Adrenal gland (tissue), 12 donors: ENCODE measurements around the gene DUSP22. TPM values are rescaled to one million over a fixed set of nuclear protein-coding genes. Genes with fewer than 3 reads are reported as not detected.

Source experiments
- DNase-seq, 7 donors: peaks; one replicate each; pipeline ENCODE4 v3.0.0-alpha.2; 2019 to 2020
- H3K27ac ChIP-seq, 5 donors: fragments of 200-600 bp; sonication (generic) in 4 of 5; 1 replicate in 3 of 5; 2 replicates in 2 of 5; pipeline versions ENCODE4 v1.5.1 to v1.8.0; 2016 to 2020; ENCODE audit warnings: mild to moderate bottlenecking in 1 of 5
- H3K27me3 ChIP-seq: fragments of 200-600 bp; 2 replicates; pipeline ENCODE4 v1.8.0; 2021
- H3K36me3 ChIP-seq, 2 donors: fragments of 200-600 bp; replicated peaks in 1 of 2; 1 replicate in 1 of 2; 2 replicates in 1 of 2; pipeline versions ENCODE4 v1.5.1 to v1.8.0; 2018 to 2022
- H3K4me1 ChIP-seq, 2 donors: fragments of 200-600 bp; replicated peaks in 1 of 2; 1 replicate in 1 of 2; 2 replicates in 1 of 2; pipeline versions ENCODE4 v1.5.1 to v1.8.0; 2018 to 2021
- H3K4me3 ChIP-seq, 4 donors: fragments of 200-600 bp; sonication (generic) in 3 of 4; one replicate each; pipeline ENCODE4 v1.5.1; 2016 to 2018
- H3K9me3 ChIP-seq, 3 donors: fragments of 200-600 bp; sonication (generic) in 1 of 3; replicated peaks in 1 of 3; 1 replicate in 2 of 3; 2 replicates in 1 of 3; pipeline versions ENCODE4 v1.5.1 to v1.8.0; 2016 to 2021
- POLR2A ChIP-seq, 2 donors: fragments of 450-650 bp; IDR thresholded peaks; one replicate each; pipeline ENCODE4 v1.6.1; 2017; ENCODE audit warnings: antibody characterized with exemption in 2 of 2, mild to moderate bottlenecking in 2 of 2, moderate library complexity in 1 of 2
- WGBS, 4 donors: extraction: QIAGEN DNeasy Blood & Tissue Kit in 2 of 4; methylation state at CpG; one replicate each; pipeline versions ENCODE4 v1.1.5 to v1.1.7; 2013 to 2017; 5-methylcytosine and 5-hydroxymethylcytosine counted together
- intact Hi-C, 2 donors: fragments of 100-400 bp; cut with DNase I; formaldehyde crosslinking; loops; one replicate each; pipeline versions ENCODE4 v1.14.1 to v1.15.0; 2022 to 2023
- polyA plus RNA-seq, 3 donors: library from polyadenylated mRNA; stranded (reverse); fragments of 200-250 nt in 2 of 3; fragments of 350-450 nt in 1 of 3; fragmentation: Illumina TruSeq in 1 of 3; extraction: RNeasy Lipid Tissue Mini Kit (QIAGEN cat#74804) in 1 of 3; gene quantifications; one replicate each; pipeline ENCODE4 v1.2.3, GENCODE V29; 2013 to 2014
- total RNA-seq, 9 donors: library from RNA; depleted of rRNA in 4 of 9; stranded (reverse); fragments of >200 nt in 4 of 9; fragments of 120-200 nt in 1 of 9; fragmentation: NEBNext Ultra II Directional in 1 of 9; extraction: Animal tissue kit (Norgen Biotek cat#: 25700) in 1 of 9; gene quantifications; one replicate each; pipeline versions ENCODE4 v1.1.0 to v1.2.4, GENCODE V29; 2013 to 2023
- TF ChIP-seq, protein P1 (sequence below), 6 experiments: fragments of 450-650 bp in 4 of 6; fragments of 200-600 bp in 2 of 6; sonication (generic) in 1 of 6; IDR thresholded peaks; 1 replicate in 5 of 6; 2 replicates in 1 of 6; pipeline versions ENCODE4 v1.5.1 to v1.8.0; 2016 to 2021; ENCODE audit warnings: antibody characterized with exemption in 6 of 6, mild to moderate bottlenecking in 2 of 6, moderate library complexity in 1 of 6
- donor health status: healthy with polysubstance abuse.
- donor health status: Bipolar disorder and iron deficiency.
- donor health status: DM: yes; HTN: yes; CAD: no.
- donor health status: DM: no; HTN: no; CAD: no.
- donor health status: DM: no; HTN: no; CAD: no.
- donor health status: DM: yes; HTN: yes; CAD: no.

DUSP22 gene
- total and polyA plus RNA-seq, 12 donors = 16.7 to 39.3 (median 25.9) TPM

DNA sequence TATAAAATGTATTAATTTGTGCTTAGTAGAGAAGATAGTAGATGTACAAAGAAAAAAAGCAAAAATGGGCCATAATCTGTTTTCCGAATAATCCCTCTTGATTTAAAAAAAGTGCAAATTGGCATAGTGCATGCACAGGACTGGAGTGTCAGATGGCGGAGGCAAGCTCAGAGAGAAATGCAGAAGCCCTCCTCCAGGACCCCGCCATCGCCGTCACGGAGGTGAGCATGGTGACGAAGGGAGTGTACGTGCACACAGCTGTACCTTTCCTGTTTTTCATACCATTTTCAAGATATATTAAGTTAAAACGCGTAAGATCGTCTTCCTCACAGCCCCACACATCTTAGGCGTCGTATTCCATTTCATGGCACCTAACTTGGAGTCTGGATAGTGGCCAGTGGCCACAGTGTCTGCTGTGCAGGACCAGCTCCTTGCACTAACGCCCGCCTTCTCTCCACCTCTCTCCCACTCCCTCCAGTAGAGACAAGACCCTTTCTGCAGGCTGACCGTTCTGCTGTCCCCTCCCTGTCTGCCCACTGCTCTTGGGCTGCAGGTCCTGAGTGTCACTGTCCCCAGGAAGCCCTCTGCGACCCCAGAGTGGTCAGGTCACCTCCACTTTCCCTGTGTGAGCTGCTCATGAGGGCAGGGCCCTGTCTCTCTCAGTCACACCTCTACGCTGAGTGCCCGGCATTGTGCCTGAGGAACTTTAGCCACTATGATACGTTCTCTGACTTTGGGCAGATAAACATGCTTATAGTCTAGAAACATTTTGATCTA is 9.8 kb downstream of the DUSP22 start:
- Histone ChIP-seq H3K4me1 (peaks cover 3 to 8% of the 10 kb centered on the region in 2 donors), H3K36me3 (no peaks in the 10 kb centered on the region), H3K27ac (no peak overlapping the region), H3K27me3 (no peaks in the 10 kb centered on the region), H3K9me3 (no peaks in the 10 kb centered on the region), H3K4me3 (no peak overlapping the region)
- no peak for DNase-seq
- intact Hi-C loops = no loop called here
- 86 to 89% (median 88%) methylated on average over 20 of the region's 20 CpGs for WGBS, 4 donors
- TF ChIP-seq POLR2A (IDR thresholded peaks at IDR 0.05) = no peak
- TF ChIP-seq, protein P1, sequence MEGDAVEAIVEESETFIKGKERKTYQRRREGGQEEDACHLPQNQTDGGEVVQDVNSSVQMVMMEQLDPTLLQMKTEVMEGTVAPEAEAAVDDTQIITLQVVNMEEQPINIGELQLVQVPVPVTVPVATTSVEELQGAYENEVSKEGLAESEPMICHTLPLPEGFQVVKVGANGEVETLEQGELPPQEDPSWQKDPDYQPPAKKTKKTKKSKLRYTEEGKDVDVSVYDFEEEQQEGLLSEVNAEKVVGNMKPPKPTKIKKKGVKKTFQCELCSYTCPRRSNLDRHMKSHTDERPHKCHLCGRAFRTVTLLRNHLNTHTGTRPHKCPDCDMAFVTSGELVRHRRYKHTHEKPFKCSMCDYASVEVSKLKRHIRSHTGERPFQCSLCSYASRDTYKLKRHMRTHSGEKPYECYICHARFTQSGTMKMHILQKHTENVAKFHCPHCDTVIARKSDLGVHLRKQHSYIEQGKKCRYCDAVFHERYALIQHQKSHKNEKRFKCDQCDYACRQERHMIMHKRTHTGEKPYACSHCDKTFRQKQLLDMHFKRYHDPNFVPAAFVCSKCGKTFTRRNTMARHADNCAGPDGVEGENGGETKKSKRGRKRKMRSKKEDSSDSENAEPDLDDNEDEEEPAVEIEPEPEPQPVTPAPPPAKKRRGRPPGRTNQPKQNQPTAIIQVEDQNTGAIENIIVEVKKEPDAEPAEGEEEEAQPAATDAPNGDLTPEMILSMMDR (IDR thresholded peaks at IDR 0.05) = no peak

DNA sequence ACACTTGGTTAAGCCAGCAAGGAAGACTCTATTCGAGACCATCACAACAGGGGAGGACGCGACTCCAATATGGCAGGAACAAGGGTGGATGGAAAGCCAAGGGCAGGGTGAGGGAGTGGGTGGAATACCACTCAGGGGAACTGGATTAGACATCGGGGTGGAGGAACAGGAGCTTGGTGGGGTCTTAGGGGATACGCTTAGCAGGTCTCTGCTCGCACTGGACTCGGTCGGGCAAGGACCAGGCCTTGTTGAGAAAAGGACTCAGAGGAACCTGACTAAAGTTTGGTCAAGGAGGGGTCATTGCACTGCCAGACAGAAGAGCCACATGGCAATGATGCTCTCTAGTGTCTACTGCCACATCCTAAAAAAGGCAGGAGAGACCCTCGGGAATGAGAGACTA is 10.5 kb downstream of the DUSP22 start:
- no peak for DNase-seq
- Histone ChIP-seq H3K36me3 (no peaks in the 10 kb centered on the region), H3K4me3 (no peak overlapping the region), H3K4me1 (peaks cover 3 to 7% of the 10 kb centered on the region in 2 donors), H3K9me3 (no peaks in the 10 kb centered on the region), H3K27me3 (no peaks in the 10 kb centered on the region), H3K27ac (no peak overlapping the region)
- TF ChIP-seq, protein P1 (IDR thresholded peaks at IDR 0.05) = no peak
- TF ChIP-seq POLR2A (IDR thresholded peaks at IDR 0.05) = no peak
- intact Hi-C loops = no loop called here
- WGBS, 4 donors = 84 to 91% (median 87%) methylated on average over 9 of the region's 9 CpGs

DNA sequence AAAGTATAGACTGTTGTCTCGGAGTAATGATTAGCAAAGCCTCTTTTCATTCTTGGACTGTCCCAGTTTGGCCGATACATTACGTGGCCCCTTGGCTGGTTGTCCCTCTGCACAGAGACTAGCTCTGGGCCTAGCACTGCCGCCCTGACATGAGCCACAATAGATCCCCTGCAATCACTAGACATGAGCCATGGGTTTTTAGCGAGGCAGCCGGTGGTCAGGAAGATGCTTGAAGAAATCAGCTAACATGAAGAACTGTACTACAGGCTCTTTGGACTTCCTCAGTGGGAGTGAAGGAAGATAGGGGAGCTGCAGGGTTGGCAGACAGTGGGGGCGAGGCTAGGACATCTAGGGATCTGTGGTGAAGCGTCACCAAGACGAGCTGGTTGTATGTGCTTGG is 11.0 kb downstream of the DUSP22 start:
- no peaks in the 10 kb centered on the region for H3K9me3 ChIP-seq
- no peak overlapping the region for H3K27ac ChIP-seq
- no peak for DNase-seq
- H3K27me3 ChIP-seq = no peaks in the 10 kb centered on the region
- TF ChIP-seq, protein P1 (IDR thresholded peaks at IDR 0.05) = no peak
- TF ChIP-seq POLR2A (IDR thresholded peaks at IDR 0.05) = no peak
- H3K4me3 ChIP-seq = no peak overlapping the region
- intact Hi-C loops = no loop called here
- H3K36me3 ChIP-seq = no peaks in the 10 kb centered on the region
- peaks cover 3 to 7% of the 10 kb centered on the region in 2 donors for H3K4me1 ChIP-seq
- WGBS, 4 donors = 85 to 91% (median 88%) methylated on average over 9 of the region's 9 CpGs

DNA sequence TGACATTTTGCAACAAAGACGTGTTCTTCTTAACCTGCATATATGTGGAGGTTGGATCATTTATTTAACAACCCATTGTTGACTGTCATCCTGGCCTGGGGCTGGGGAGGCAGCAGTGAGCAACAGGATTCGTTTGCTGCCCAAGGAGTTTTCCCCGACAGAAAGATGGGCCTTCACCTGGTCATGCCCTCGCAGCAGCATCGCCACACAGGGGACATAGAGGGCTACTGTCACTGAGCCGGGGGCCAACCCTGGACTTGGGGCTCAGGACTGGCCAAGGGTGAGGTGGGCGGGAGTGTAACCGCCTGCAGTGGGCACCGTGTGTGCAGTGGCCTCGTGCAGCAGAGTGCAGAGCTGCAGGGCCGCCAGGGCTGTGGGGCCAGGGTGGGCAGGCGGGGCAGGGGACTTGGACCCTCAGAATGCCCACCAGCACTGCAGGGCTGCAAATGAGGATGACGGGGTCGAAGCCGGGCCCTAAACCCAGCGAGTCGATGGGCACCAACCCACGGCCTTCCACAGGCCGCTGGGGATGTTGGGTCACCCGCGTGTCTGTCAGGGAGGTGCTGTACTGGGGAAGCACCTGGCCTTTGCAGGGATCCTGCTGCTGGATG is 11.8 kb downstream of the DUSP22 start:
- H3K36me3 ChIP-seq = no peaks in the 10 kb centered on the region
- peaks cover 3 to 7% of the 10 kb centered on the region in 2 donors for H3K4me1 ChIP-seq
- WGBS, 4 donors = 78 to 90% (median 88%) methylated on average over 18 to 21 of the region's 21 CpGs
- TF ChIP-seq, protein P1 (IDR thresholded peaks at IDR 0.05) = no peak
- no peak for TF ChIP-seq POLR2A (IDR thresholded peaks at IDR 0.05)
- H3K9me3 ChIP-seq = no peaks in the 10 kb centered on the region
- no peak for DNase-seq
- no peak overlapping the region for H3K4me3 ChIP-seq
- H3K27me3 ChIP-seq = no peaks in the 10 kb centered on the region
- intact Hi-C loops = no loop called here
- H3K27ac ChIP-seq = no peak overlapping the region
